ENCODE data around the gene MMAA. TPM values are rescaled to one million over a fixed set of nuclear protein-coding genes. Genes with fewer than 3 reads are reported as not detected.
"Not testable (repeated sequence)": the region's sequence is repeated elsewhere in the genome, so short reads cannot be mapped to it uniquely, and the experiment has no call there.

MMAA gene
- total RNA-seq, 1 donor from 2014 or later: 15.9 TPM

DNA sequence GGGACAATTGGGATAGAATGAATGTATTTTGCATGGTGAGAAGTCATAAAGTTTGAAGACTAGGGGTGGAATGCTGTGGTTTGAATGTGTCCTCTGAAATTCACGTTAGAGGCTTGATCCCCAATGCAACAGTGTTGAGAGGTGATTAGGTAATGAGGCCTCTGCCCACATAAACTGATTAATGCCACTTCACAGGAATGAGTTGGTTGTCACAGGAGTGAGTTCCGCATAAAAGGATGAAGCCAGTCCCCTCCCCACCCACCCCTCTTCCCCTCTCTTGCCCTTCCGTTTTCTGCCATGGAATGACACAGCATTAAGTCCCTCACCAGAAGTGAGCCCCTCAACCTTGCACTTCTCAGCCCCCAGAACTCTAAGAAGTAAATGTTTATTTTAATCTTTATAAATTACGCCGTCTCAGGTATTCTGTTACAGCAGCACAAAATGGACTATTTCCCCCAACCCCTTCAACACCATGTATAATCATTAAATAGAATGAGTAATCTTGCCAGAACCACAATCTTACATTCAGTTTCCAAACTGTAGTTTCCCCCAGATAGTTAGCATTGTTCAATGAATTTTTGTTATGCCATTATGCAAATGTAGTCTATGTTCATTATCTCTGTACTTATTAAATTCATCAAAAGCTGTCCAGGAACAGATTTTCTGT lies 5.5 kb upstream of the MMAA start:
- H3K4me1 Mint-ChIP-seq (ENCODE audit: low read depth): peaks cover 24% of the 10 kb centered on the region
- no peak overlapping the region for H3K27ac Mint-ChIP-seq
- H3K4me3 Mint-ChIP-seq (ENCODE audit: low read depth): no peak overlapping the region
- H3K27me3 Mint-ChIP-seq (ENCODE audit: low read depth): no peaks in the 10 kb centered on the region
- no peaks in the 10 kb centered on the region for H3K9me3 Mint-ChIP-seq
- intact Hi-C loops (cut with micrococcal nuclease): no loop called here
- no peaks in the 10 kb centered on the region for H3K36me3 Mint-ChIP-seq (ENCODE audit: low read depth)
- DNase-seq (ENCODE audit: low spot score): no peak

DNA sequence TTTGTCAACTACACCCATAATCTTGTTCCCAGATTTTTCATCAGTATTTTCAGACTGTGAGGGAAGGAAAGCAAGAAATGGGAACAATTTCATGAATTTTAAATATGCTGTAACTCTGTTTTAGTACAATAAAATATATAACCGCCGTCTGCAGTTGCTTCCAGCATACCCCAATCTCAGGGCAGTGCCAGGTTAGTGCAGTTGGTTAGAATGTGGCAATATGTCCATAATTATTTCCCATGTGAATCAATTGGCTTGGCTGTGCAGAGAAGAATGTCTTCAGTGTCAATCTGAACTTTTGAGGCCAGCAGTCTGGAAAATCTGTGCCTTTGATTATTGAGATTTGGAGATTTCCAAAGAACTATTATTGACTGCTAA lies 5.0 kb upstream of the MMAA start:
- intact Hi-C loops (cut with micrococcal nuclease): no loop called here
- no peak for DNase-seq (ENCODE audit: low spot score)
- H3K9me3 Mint-ChIP-seq: no peaks in the 10 kb centered on the region
- peaks cover 24% of the 10 kb centered on the region for H3K4me1 Mint-ChIP-seq (ENCODE audit: low read depth)
- no peaks in the 10 kb centered on the region for H3K27me3 Mint-ChIP-seq (ENCODE audit: low read depth)
- no peaks in the 10 kb centered on the region for H3K36me3 Mint-ChIP-seq (ENCODE audit: low read depth)
- no peak overlapping the region for H3K4me3 Mint-ChIP-seq (ENCODE audit: low read depth)
- no peak overlapping the region for H3K27ac Mint-ChIP-seq

DNA sequence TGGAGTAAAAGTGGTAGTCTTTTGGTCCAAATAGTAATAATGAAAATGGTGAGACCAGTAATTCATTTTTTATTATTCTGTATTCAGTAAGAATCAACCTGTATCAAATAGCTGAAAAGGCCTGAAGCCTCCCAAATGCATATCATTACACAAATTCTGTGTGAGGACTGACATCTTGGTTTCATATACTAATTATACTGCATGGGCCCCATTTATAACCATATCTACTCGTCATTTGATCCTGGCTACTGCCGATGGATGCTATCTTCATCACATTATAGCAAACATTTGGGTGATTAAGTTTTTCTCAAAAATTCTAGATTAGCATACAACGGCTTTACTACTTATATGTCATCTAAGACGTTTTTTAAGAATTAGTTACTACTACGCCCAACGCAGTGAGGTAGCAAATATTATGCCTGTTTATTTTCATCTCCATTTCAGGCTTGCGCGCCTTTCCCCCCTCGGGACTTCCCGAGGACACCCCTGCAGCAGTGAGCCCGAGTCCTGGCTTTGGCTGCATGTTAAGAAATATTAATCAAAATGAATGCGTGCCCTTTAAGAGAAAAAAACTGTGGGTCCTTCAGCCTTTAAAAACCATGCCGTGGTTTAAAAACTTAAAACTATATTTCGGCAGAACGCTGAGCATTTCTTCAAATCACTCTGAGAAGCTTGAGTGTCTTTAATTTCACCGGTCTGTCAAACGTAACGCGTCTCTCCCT lies 814 bp upstream of the MMAA start:
- Mint-ChIP-seq H3K27ac (peak overlapping the region; percentile 99), H3K9me3 (peaks cover 8% of the 10 kb centered on the region), H3K4me3 (ENCODE audit: low read depth) (peak overlapping the region; percentile 94), H3K27me3 (ENCODE audit: low read depth) (no peaks in the 10 kb centered on the region), H3K4me1 (ENCODE audit: low read depth) (peaks cover 49% of the 10 kb centered on the region), H3K36me3 (ENCODE audit: low read depth) (peaks cover 21% of the 10 kb centered on the region)
- DNase-seq (ENCODE audit: low spot score): no peak
- intact Hi-C loops (cut with micrococcal nuclease): loop anchor here (2.0 to 5.0 kb wide), 9 partner anchors 114 to 1446 kb away; partner anchors contain the start of genes ABCE1, ANAPC10, LSM6 and SLC10A7

DNA sequence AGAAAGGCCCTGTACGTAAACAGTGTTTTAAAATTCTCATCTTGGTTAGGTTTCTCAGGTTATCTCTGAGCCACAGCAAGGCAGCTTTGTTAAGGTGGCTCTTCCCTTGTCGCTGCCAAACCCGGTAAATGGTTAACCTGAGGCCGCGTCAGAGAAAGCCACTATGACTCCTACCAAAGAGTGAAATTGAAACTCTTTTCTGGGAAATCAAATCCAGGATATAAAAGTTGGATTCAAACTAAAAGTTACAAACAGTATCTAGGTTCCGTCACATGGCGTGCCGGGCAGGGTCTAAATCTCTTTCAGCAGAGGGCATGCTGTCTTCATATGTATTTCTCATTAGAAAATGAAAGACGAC lies 433 bp downstream of the MMAA start:
- no peak for DNase-seq (ENCODE audit: low spot score)
- peaks cover 28% of the 10 kb centered on the region for H3K36me3 Mint-ChIP-seq (ENCODE audit: low read depth)
- H3K9me3 Mint-ChIP-seq: peaks cover 8% of the 10 kb centered on the region
- H3K27ac Mint-ChIP-seq: peak overlapping the region; percentile 99
- peaks cover 49% of the 10 kb centered on the region for H3K4me1 Mint-ChIP-seq (ENCODE audit: low read depth)
- intact Hi-C loops (cut with micrococcal nuclease): loop anchor here (1.0 to 5.0 kb wide), 14 partner anchors 113 to 1447 kb away; partner anchors contain the start of genes ABCE1, ANAPC10, LSM6 and OTUD4
- H3K27me3 Mint-ChIP-seq (ENCODE audit: low read depth): no peaks in the 10 kb centered on the region
- peak overlapping the region; percentile 94 for H3K4me3 Mint-ChIP-seq (ENCODE audit: low read depth)

DNA sequence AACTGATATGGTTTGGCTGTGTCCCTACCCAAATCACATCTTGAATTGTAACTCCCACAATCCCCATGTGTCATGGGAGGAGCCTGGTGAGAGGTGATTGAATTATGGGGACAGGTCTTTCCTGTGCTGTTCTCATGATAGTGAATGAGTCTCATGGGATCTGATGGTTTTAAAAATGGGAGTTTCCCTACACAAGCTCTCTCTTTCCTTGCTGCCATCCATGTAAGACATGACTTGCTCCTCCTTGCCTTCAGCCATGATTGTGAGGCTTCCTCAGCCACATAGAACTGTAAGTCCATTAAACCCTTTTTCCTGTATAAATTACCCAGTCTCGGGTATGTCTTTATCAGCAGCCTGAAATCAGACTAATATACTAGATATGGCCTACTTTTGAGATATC lies 2.9 kb downstream of the MMAA start:
- H3K4me1 Mint-ChIP-seq (ENCODE audit: low read depth): peaks cover 60% of the 10 kb centered on the region
- intact Hi-C loops (cut with micrococcal nuclease): loop anchor here (5.0 kb wide), 1 partner anchor 510 kb away; no protein-coding TSS in a partner anchor
- not testable (repeated sequence) for H3K9me3 Mint-ChIP-seq; DNase-seq (ENCODE audit: low spot score); H3K4me3 Mint-ChIP-seq (ENCODE audit: low read depth); H3K27me3 Mint-ChIP-seq (ENCODE audit: low read depth)
- H3K36me3 Mint-ChIP-seq (ENCODE audit: low read depth): peaks cover 40% of the 10 kb centered on the region
- peak overlapping the region; percentile 67 for H3K27ac Mint-ChIP-seq

DNA sequence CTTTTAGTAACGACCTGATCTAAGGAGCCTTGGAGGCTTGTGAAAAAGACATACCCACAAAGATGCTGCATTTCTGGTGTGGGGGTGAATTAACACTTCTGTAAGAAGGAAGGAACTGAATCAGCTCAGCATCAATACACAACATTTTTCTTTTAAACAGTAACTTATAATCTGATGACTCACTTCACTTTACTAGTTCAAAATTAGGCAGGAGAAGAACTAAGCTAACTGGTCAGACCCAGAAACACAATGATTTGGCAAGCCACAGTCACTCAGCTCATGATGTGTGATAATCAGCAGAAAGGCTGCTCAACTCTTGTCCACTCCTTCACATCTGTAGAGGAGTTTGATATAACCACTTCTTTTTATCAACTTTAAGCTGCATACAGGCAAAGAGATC lies 4.6 kb downstream of the MMAA start:
- Mint-ChIP-seq H3K27me3 (ENCODE audit: low read depth) (no peaks in the 10 kb centered on the region), H3K27ac (peak overlapping the region; percentile 80), H3K4me1 (ENCODE audit: low read depth) (peaks cover 56% of the 10 kb centered on the region), H3K4me3 (ENCODE audit: low read depth) (no peak overlapping the region), H3K9me3 (peaks cover 8% of the 10 kb centered on the region), H3K36me3 (ENCODE audit: low read depth) (peaks cover 46% of the 10 kb centered on the region)
- intact Hi-C loops (cut with micrococcal nuclease): loop anchor here (5.0 kb wide), 1 partner anchor 508 kb away; no protein-coding TSS in a partner anchor
- DNase-seq (ENCODE audit: low spot score): no peak

DNA sequence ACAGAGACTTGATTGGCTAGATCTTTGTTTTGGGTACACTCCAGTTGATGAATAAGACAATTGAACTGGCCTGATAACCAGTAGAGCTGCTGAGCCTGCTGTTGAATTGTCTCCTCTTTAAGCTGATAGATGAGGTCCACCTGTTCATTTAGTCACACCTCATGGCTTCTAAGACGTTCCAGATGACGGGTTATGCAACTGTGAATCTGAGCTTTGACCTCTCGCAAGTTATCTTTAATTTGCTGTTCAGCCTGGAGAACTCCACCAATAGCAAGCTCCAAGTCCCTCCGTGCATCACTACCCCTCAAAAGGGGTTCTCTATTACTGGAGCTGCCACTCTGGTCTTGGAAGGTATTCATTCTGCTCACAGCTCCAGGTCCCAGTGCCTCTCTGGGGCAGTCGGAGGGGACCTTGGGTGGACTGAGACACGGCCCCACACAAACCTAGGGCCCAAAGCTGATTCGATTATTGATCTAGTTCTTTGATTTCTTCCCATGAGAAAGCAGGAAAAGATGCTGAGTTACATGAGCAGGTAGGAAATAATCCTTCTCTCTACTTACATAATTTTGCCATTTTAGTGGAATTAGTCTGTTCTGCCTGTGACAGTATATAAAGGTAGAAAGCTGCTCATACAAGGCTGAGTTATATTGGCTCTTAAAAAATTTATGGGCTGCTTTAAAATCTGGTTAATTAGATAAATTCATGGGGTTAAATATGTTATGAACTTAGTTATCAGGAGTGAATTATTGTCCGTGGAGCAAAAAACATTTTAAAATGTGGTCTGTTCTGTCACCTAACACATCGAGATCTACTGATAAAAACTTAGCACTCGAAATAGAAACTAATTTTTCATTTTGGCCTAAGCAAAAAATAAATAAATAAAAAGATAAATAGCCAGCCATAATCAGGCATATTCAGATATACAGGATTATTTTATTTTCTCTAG lies 6.8 kb downstream of the MMAA start:
- Mint-ChIP-seq H3K9me3 (peaks cover 11% of the 10 kb centered on the region), H3K27me3 (ENCODE audit: low read depth) (no peaks in the 10 kb centered on the region), H3K4me1 (ENCODE audit: low read depth) (peaks cover 43% of the 10 kb centered on the region), H3K27ac (no peak overlapping the region), H3K4me3 (ENCODE audit: low read depth) (no peak overlapping the region), H3K36me3 (ENCODE audit: low read depth) (peaks cover 56% of the 10 kb centered on the region)
- intact Hi-C loops (cut with micrococcal nuclease): no loop called here
- DNase-seq (ENCODE audit: low spot score): no peak

DNA sequence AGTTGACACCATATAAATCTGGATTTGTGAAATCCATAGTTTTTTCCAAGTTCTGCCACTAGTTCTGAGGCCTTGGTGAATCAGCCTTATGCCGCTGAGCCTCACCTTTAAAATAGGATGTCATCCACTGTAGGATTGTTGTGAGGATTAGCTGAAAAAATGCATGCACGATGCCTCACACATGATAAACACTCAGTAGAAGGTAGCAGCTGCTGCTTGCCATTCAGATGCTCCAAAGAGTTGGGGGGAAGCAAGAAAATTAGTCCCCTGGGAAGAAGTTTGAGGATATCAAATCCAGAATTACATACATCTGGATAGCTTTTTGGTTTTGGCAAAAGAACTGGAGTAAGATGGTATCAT lies 7.4 kb downstream of the MMAA start:
- H3K9me3 Mint-ChIP-seq: peaks cover 8% of the 10 kb centered on the region
- DNase-seq (ENCODE audit: low spot score): no peak
- no peak overlapping the region for H3K27ac Mint-ChIP-seq
- peaks cover 37% of the 10 kb centered on the region for H3K4me1 Mint-ChIP-seq (ENCODE audit: low read depth)
- intact Hi-C loops (cut with micrococcal nuclease): no loop called here
- H3K36me3 Mint-ChIP-seq (ENCODE audit: low read depth): peaks cover 54% of the 10 kb centered on the region
- no peaks in the 10 kb centered on the region for H3K27me3 Mint-ChIP-seq (ENCODE audit: low read depth)
- H3K4me3 Mint-ChIP-seq (ENCODE audit: low read depth): no peak overlapping the region

DNA sequence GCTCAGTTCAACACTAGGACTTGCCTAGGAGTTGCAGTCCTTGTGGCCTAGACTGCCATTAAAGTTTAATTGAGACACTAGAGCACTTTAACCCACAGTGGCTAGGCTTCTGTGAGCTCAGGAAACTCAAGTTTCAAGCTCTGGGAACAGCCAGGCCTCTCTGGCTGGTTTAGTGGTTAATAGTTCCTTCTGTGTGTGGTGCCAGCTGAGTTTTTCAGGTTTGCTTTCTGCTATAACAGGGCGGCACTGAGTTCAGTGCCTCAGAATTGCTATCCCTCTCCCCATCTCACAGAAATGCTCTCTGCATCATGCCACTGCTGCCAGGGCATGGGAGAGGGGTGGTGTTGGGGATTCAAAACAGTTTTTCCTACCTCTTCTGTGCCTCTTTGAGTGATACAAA lies 15.9 kb downstream of the MMAA start:
- H3K36me3 Mint-ChIP-seq (ENCODE audit: low read depth): peaks cover 44% of the 10 kb centered on the region
- no peak overlapping the region for H3K27ac Mint-ChIP-seq

DNA sequence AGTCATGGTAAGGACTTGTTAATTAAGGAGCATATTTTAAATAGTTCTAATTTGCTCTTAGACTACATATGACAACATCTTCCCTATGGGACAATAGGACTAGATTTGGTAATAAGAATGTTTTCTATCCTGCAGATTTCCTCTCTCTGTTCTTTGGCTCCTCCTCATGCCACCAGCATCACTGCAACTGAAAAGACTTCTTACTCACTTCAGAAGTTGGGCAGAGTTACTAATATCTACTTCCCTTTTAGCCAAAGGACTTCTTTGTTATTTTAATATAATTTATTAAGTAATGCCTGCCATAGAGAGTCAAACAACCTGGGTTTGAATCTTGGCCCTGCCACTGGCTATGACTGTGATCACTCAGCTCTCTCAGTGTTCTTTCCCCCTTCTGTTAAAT lies 16.4 kb downstream of the MMAA start:
- DNase-seq (ENCODE audit: low spot score): no peak
- intact Hi-C loops (cut with micrococcal nuclease): no loop called here
- H3K4me1 Mint-ChIP-seq (ENCODE audit: low read depth): peaks cover 39% of the 10 kb centered on the region
- peaks cover 44% of the 10 kb centered on the region for H3K36me3 Mint-ChIP-seq (ENCODE audit: low read depth)
- H3K27ac Mint-ChIP-seq: no peak overlapping the region
- H3K4me3 Mint-ChIP-seq (ENCODE audit: low read depth): no peak overlapping the region
- no peaks in the 10 kb centered on the region for H3K27me3 Mint-ChIP-seq (ENCODE audit: low read depth)
- no peaks in the 10 kb centered on the region for H3K9me3 Mint-ChIP-seq

More for the DNA sequence above, 15.9 kb downstream of the MMAA start:
- Mint-ChIP-seq H3K27me3 (ENCODE audit: low read depth) (no peaks in the 10 kb centered on the region), H3K9me3 (peaks cover 3% of the 10 kb centered on the region), H3K4me3 (ENCODE audit: low read depth) (no peak overlapping the region), H3K4me1 (ENCODE audit: low read depth) (peaks cover 39% of the 10 kb centered on the region)
- DNase-seq (ENCODE audit: low spot score): no peak
- intact Hi-C loops (cut with micrococcal nuclease): no loop called here

DNA sequence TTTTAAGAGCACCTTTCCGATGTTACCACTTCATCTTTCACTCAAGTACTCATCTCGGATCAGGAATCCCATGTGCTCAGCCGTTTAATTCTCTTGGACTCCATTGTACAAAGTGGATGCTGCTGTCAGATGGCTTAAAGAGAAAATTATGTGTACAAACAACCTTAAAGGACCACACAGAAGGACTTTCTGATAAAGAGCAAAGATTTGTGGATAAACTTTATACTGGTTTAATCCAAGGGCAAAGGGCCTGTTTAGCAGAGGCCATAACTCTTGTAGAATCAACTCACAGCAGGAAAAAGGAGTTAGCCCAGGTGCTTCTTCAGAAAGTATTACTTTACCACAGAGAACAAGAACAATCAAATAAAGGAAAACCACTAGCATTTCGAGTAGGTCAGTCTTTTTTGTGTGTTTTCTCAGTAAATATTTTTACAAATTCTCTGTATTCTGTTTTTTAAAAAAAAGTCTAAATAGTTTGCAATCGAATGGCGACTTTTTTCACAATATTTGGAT lies 20.1 kb downstream of the MMAA start:
- no peaks in the 10 kb centered on the region for H3K27me3 Mint-ChIP-seq (ENCODE audit: low read depth)
- H3K9me3 Mint-ChIP-seq: no peaks in the 10 kb centered on the region
- no peak for DNase-seq (ENCODE audit: low spot score)
- intact Hi-C loops (cut with micrococcal nuclease): no loop called here
- H3K36me3 Mint-ChIP-seq (ENCODE audit: low read depth): peaks cover 43% of the 10 kb centered on the region
- no peak overlapping the region for H3K27ac Mint-ChIP-seq
- no peak overlapping the region for H3K4me3 Mint-ChIP-seq (ENCODE audit: low read depth)
- H3K4me1 Mint-ChIP-seq (ENCODE audit: low read depth): peaks cover 40% of the 10 kb centered on the region

DNA sequence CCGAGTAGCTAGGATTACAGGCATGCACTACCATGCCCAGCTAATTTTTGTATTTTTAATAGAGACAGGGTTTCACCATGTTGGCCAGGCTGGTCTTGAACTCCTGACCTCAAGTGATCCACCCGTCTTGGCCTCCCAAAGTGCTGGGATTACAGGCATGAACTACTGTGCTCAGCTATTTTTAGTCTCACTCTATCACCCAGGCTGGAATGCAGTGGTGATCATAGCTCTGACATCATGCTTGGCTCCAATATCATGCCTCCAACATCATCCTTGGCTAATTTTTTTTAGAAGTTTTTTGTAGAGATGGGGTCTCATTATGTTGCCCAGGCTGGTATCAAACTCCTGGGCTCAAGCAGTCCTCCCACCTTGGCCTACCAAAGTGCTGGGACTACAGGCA lies 21.1 kb downstream of the MMAA start:
- Mint-ChIP-seq H3K4me1 (ENCODE audit: low read depth) (peaks cover 37% of the 10 kb centered on the region), H3K36me3 (ENCODE audit: low read depth) (peaks cover 43% of the 10 kb centered on the region)
- H3K9me3 Mint-ChIP-seq; DNase-seq (ENCODE audit: low spot score); H3K27ac Mint-ChIP-seq; intact Hi-C loops (cut with micrococcal nuclease); H3K4me3 Mint-ChIP-seq (ENCODE audit: low read depth); H3K27me3 Mint-ChIP-seq (ENCODE audit: low read depth): not testable (repeated sequence)
